WTC11 (cell line): Measurements from ENCODE around the gene SPATS2. TPM values are rescaled to one million over a fixed set of nuclear protein-coding genes. Genes with fewer than 3 reads are reported as not detected.

ENCODE experiments used
- ATAC-seq: fragments of 200-7000 bp; cut with Tn5 transposase; 2 replicates; pipeline ENCODE4 v1.10.0; 2021; ENCODE audit warnings: mild to moderate bottlenecking, moderate library complexity
- CTCF ChIA-PET: fragments of 300-600 bp; sonication (Branson Sonifier 250); formaldehyde crosslinking; loops from one replicate; lab custom pipeline; 2021; ENCODE audit warnings: antibody characterized with exemption; lab: Charles Lee
- POLR2A ChIA-PET: fragments of 350-600 bp; sonication (Branson Sonifier 250); formaldehyde crosslinking; loops from one replicate; lab custom pipeline; 2021; ENCODE audit warnings: antibody characterized with exemption; lab: Charles Lee
- DNase-seq: peaks from one replicate; pipeline ENCODE4 v3.0.0; 2021; ENCODE audit warnings: low spot score
- H3K27ac Mint-ChIP-seq: 2 replicates; pipeline ENCODE4 v1.8.0; 2021; ENCODE audit warnings: mixed read lengths
- H3K27me3 Mint-ChIP-seq: 2 replicates; pipeline ENCODE4 v1.8.0; 2021; ENCODE audit warnings: low read depth, mild to moderate bottlenecking, moderate library complexity, mixed read lengths
- H3K36me3 Mint-ChIP-seq: 2 replicates; pipeline ENCODE4 v1.8.0; 2021; ENCODE audit warnings: mixed read lengths
- H3K4me1 Mint-ChIP-seq: 2 replicates; pipeline ENCODE4 v1.8.0; 2022; ENCODE audit warnings: mixed read lengths
- H3K4me3 Mint-ChIP-seq: 2 replicates; pipeline ENCODE4 v1.8.0; 2021; ENCODE audit warnings: mild to moderate bottlenecking, moderate library complexity, mixed read lengths
- H3K9me3 Mint-ChIP-seq: 2 replicates; pipeline ENCODE4 v1.8.0; 2021; ENCODE audit warnings: mixed read lengths
- AR ChIP-seq: fragments of 250-450 bp; sonication (Bioruptor Pico); IDR thresholded peaks from 2 replicates; pipeline ENCODE4 v1.9.0; 2021; ENCODE audit warnings: mild to moderate bottlenecking
- ATF2 ChIP-seq: sonication (generic); formaldehyde crosslinking; IDR thresholded peaks from 2 replicates; pipeline ENCODE4 v1.8.1; 2022; ENCODE audit warnings: low read depth, missing genetic modification reagents, borderline replicate concordance
- GRHL2 ChIP-seq: fragments of 250-450 bp; sonication (Bioruptor Pico); IDR thresholded peaks from 2 replicates; pipeline ENCODE4 v1.8.0; 2022; ENCODE audit warnings: mild to moderate bottlenecking, moderate library complexity; ENCODE audit not compliant: insufficient replicate concordance, severe bottlenecking
- NFE2L1 ChIP-seq: sonication (generic); formaldehyde crosslinking; IDR thresholded peaks from 2 replicates; pipeline ENCODE4 v1.8.1; 2023; ENCODE audit warnings: missing genetic modification reagents
- NFYB ChIP-seq: sonication (generic); formaldehyde crosslinking; conservative IDR thresholded peaks from 2 replicates; pipeline ENCODE4 v1.8.0; 2022; ENCODE audit warnings: low read depth, missing genetic modification reagents
- NR2C2 ChIP-seq: sonication (generic); formaldehyde crosslinking; IDR thresholded peaks from 2 replicates; pipeline ENCODE4 v1.8.0; 2022; ENCODE audit warnings: mild to moderate bottlenecking, missing genetic modification reagents
- PRRX2 ChIP-seq: fragments of 250-450 bp; sonication (Bioruptor Pico); IDR thresholded peaks from 2 replicates; pipeline ENCODE4 v1.8.0; 2021; ENCODE audit warnings: mild to moderate bottlenecking
- RELA ChIP-seq: sonication (generic); formaldehyde crosslinking; IDR thresholded peaks from 2 replicates; pipeline ENCODE4 v1.8.1; 2022; ENCODE audit warnings: missing genetic modification reagents, mild to moderate bottlenecking, borderline replicate concordance
- TP53 ChIP-seq: sonication (generic); formaldehyde crosslinking; IDR thresholded peaks from 2 replicates; pipeline ENCODE4 v1.8.1; 2023; ENCODE audit warnings: mild to moderate bottlenecking, missing genetic modification reagents
- total RNA-seq: library from RNA; stranded (reverse); gene quantifications from 3 replicates; pipeline ENCODE4 v1.2.3, GENCODE V29; 2021
- TF ChIP-seq, protein P1 (sequence below): sonication (generic); formaldehyde crosslinking; IDR thresholded peaks from 2 replicates; pipeline ENCODE4 v1.8.1; 2023; ENCODE audit warnings: mild to moderate bottlenecking, missing genetic modification reagents
- TF ChIP-seq, protein P2 (sequence below): sonication (generic); formaldehyde crosslinking; conservative IDR thresholded peaks from 2 replicates; pipeline ENCODE4 v1.8.1; 2023; ENCODE audit warnings: mild to moderate bottlenecking, low read depth, missing genetic modification reagents, moderate library complexity
- TF ChIP-seq, protein P3 (sequence below): fragments of 250-450 bp; sonication (Bioruptor Pico); IDR thresholded peaks from 2 replicates; pipeline ENCODE4 v1.9.0; 2021; ENCODE audit warnings: mild to moderate bottlenecking

Gene SPATS2
- total RNA-seq, 1 experiment from 2014 or later: 25.9 TPM

DNA sequence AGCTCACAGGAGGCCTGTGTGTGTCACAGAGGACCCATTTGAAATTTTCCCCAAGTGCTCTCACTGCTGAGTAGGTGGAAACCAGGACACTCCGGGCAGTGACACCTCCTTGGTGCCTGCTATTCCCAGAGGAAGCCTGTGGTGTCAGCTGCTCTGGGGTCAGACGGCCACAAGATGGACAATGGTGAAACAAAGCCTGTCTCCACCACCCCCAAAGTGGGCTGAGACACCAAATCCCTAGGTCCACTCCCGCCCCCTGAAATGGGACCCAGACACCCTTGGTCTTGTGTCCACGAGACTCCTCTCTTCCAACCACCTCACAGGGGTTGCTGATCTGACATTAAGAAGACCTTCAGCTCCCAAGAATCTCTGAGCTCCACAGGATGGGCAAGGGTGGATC, 178.6 kb downstream of the SPATS2 start:
- Mint-ChIP-seq H3K36me3 (no peaks in the 10 kb centered on the region), H3K9me3 (no peaks in the 10 kb centered on the region), H3K4me3 (no peak overlapping the region), H3K4me1 (peaks cover 26% of the 10 kb centered on the region), H3K27ac (no peak overlapping the region), H3K27me3 (peaks cover 97% of the 10 kb centered on the region)
- CTCF ChIA-PET: interaction anchor here (0.7 to 4.9 kb wide), 9 partner anchors 8 to 257 kb away, joined by 3 to 34 read pairs (median 4); partner anchors contain the start of genes DNAJC22 and SPATS2
- ATAC-seq: no peak
- DNase-seq: no peak
- POLR2A ChIA-PET: no interaction called here
- TF ChIP-seq TP53 (CRISPR knock-in tag) (no peak), GRHL2 (no peak), NFYB (CRISPR knock-in tag) (no peak)
- TF ChIP-seq, protein P1, sequence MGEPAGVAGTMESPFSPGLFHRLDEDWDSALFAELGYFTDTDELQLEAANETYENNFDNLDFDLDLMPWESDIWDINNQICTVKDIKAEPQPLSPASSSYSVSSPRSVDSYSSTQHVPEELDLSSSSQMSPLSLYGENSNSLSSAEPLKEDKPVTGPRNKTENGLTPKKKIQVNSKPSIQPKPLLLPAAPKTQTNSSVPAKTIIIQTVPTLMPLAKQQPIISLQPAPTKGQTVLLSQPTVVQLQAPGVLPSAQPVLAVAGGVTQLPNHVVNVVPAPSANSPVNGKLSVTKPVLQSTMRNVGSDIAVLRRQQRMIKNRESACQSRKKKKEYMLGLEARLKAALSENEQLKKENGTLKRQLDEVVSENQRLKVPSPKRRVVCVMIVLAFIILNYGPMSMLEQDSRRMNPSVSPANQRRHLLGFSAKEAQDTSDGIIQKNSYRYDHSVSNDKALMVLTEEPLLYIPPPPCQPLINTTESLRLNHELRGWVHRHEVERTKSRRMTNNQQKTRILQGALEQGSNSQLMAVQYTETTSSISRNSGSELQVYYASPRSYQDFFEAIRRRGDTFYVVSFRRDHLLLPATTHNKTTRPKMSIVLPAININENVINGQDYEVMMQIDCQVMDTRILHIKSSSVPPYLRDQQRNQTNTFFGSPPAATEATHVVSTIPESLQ (CRISPR knock-in tag): no peak
- TF ChIP-seq, protein P2, sequence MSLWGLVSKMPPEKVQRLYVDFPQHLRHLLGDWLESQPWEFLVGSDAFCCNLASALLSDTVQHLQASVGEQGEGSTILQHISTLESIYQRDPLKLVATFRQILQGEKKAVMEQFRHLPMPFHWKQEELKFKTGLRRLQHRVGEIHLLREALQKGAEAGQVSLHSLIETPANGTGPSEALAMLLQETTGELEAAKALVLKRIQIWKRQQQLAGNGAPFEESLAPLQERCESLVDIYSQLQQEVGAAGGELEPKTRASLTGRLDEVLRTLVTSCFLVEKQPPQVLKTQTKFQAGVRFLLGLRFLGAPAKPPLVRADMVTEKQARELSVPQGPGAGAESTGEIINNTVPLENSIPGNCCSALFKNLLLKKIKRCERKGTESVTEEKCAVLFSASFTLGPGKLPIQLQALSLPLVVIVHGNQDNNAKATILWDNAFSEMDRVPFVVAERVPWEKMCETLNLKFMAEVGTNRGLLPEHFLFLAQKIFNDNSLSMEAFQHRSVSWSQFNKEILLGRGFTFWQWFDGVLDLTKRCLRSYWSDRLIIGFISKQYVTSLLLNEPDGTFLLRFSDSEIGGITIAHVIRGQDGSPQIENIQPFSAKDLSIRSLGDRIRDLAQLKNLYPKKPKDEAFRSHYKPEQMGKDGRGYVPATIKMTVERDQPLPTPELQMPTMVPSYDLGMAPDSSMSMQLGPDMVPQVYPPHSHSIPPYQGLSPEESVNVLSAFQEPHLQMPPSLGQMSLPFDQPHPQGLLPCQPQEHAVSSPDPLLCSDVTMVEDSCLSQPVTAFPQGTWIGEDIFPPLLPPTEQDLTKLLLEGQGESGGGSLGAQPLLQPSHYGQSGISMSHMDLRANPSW (CRISPR knock-in tag): no peak

DNA sequence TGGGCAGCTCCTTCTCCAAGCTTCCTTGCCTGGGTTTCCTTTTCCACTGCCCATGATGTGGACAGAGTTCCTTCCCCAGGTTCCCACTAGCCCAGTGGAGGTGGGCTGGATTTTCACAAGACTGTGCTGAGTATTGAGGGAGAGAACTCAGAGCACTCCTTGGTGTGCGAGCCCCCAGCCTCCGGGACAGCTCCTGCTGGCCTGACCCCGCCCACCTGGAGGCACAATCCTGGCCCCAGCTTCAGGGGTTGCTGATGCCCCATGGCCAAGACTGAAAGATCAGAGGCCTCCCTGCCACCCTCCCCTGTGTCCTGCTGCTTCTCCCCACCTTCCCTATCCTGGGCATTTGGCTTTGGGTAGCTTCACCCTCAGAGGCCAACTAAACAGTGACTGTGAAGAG, 179.2 kb downstream of the SPATS2 start:
- Mint-ChIP-seq H3K4me3 (no peak overlapping the region), H3K27ac (no peak overlapping the region), H3K36me3 (no peaks in the 10 kb centered on the region), H3K9me3 (no peaks in the 10 kb centered on the region), H3K27me3 (peaks cover 96% of the 10 kb centered on the region), H3K4me1 (peaks cover 23% of the 10 kb centered on the region)
- no peak for ATAC-seq
- ChIA-PET CTCF (interaction anchor here (0.8 to 4.9 kb wide), 4 partner anchors 180 to 204 kb away, joined by 3 to 34 read pairs (median 4); partner anchors contain the start of genes DNAJC22 and SPATS2), POLR2A (no interaction called here)
- TF ChIP-seq NR2C2 (CRISPR knock-in tag) (no peak), NFYB (CRISPR knock-in tag) (no peak), ATF2 (CRISPR knock-in tag) (no peak), RELA (CRISPR knock-in tag) (no peak), GRHL2 (no peak), AR (no peak), PRRX2 (no peak), NFE2L1 (CRISPR knock-in tag) (no peak)
- TF ChIP-seq, protein P3, sequence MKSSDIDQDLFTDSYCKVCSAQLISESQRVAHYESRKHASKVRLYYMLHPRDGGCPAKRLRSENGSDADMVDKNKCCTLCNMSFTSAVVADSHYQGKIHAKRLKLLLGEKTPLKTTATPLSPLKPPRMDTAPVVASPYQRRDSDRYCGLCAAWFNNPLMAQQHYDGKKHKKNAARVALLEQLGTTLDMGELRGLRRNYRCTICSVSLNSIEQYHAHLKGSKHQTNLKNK (CRISPR knock-in tag): no peak
- TF ChIP-seq, protein P1 (CRISPR knock-in tag): no peak
- no peak for DNase-seq
